NCI-H187 (cell line): ENCODE results near the gene ARID1B.
A peak's percentile ranks its signal among the peaks of the same experiment; 100 is the strongest.
"Not testable (repeated sequence)": the region's sequence is repeated elsewhere in the genome, so short reads cannot be mapped to it uniquely, and the experiment has no call there.

Experiments
- DNase-seq, 2 experiments: peaks; one replicate each; lab custom pipeline; 2025; lab: John Stamatoyannopoulos, UW

The ARID1B gene

DNA sequence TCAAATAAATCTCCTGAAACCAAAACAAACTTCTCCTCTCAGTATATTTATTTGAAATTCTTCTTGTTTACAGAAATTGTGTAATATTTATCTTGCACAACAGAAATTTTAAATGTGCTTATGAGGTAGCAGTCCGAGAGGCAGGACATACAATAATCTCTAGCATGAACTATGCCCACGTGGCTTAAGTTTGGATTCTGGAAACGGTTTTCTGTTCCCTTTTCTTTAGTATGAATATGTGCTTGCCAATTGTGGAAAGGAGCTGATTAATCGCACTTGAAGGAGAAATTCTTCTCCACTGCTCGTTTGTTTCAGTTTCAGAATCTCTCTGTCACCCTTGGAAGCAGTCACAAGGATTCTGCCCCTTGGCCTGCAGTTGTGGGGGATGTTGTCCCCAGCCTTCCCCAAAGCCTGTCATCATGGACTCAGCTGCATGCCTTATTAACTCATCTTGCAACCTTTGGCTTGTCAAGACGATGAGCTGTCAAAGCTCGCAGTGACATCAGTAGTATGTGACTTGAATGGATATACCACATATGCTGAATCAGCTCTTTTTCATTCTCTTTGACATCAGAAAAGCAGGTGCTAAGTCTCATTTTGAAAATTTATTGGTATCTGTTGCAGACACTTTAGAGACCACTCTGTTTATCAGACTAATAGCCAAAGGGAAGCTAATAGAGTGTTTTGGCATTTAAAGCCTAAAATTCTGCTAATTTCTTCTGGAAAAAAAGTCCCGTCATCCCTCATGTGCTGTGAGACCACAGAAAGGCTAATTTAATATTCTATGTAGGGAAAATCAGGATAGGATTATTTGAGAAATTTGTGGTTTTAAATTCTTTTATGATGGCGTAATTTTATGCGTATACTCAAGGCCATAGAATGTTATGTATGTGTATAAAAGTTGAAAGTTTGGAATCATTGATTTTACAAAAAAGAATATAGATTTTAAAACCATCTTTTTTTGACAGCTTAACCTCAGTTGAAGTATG, 186.8 kb downstream of the ARID1B start:
- DNase-seq = no peak

DNA sequence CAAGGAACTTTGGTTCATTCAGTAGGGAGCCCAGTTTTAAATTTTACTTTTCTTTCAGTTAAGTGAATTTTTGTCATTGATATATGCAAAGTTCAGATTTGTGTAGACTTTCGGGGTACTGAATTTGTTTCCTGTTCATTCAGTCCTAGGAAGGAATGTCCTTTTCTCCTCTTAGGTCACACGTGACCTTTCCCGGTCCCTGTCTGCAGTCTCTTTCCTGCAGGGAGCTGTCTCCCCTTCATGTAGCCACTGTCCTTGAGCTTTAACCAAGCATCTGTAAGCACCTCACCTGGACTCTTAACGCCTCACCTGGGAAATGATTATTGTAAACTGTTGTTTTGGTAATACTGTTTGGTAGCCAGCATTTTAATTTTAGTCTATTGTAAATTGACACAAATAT, 190.7 kb downstream of the ARID1B start:
- no peak for DNase-seq

DNA sequence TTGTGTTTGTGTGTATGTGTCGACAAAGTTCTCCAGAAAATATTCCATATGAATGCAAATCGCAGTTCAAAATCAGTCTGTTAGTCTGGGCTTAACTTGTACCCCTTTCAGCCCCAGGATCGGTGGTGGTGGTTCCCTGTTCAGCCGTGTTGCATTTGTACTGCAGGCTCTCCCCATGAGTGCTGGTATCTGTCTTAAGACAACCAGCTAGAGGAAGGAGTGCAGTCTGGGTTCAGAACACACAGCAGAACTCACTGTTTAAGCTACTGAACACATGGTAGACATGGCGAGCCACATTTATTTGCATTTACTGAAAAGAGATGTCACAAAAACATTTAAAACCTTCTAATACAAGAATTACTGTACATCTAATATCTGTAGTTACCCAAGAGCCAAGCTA, 192.1 kb downstream of the ARID1B start:
- DNase-seq = no peak

DNA sequence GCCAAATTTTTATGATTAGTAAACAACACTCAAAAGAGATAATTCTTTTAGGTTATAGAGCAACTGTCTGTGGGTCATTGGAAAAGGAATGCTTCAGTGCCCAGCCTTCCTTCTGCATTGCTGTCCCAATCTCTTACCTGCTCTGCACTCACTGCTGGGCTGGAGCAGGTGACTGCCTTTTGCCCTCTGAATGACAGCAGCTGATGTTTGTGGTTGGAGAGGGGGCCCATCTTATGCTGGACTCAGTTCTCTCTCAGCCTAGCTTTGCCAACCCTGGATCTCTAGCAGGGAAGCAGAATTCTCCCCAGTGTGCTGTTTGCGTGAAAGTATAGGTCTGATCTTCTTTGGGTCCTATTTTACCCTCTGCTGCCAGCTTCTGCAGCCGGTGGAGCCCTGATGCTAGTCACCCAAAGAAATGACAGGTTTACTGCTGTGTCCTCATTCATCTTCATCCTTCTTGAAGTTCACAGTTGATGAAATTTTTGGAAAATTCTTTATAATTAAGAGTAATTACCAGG, 193.5 kb downstream of the ARID1B start:
- no peak for DNase-seq

DNA sequence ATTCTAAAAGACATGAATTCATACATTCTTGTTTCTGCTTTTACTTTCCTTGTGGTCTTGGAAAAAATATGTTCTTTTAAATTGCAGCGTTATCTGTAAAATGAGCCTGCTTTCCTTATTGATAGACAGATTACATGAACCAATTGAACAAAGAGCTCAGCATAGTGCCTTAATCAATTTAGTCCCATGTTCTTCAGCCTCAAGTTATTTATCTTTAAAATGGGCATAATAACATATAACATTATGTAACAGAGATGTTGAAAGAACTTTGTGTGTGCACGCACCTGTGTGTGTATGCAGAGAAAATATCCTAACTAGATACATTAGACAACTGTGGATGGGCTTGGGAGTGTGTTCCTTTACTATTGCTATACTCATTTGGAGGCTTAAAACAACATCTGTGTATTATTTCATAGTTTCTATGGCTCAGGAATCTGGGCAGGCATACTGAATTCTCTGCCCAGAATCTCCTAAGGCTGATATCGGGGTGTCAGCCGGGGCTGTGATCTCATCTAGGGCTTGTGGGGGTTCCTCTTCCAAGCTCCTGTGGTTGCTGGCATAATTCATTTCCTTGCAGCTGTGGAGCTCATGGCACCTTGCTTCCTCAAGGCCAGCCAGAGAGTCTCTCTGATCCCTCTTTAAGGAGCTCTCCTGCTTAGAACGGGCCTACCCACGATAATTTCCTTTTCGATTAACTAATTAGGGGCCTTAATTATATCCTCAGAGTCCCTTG, 194.1 kb downstream of the ARID1B start:
- DNase-seq = no peak

DNA sequence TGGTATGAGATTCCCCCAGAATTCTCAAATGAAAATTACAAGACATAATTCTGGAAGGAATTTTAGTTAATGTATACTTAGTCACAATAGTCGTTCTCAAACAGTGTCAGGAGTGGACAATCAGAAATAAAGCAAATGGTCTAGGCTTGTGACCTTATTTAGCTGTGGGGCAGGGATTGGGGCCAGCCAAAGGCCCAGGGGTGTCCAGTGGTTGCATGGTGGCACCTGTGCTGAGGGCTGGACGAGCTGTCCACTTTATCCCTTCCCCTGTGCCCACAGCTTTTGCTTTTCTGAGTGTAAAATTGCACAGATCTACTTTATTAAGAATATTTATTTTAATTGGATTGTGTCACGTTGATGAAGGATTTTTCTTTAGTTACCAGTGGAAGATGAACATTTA, 195.0 kb downstream of the ARID1B start:
- no peak for DNase-seq

DNA sequence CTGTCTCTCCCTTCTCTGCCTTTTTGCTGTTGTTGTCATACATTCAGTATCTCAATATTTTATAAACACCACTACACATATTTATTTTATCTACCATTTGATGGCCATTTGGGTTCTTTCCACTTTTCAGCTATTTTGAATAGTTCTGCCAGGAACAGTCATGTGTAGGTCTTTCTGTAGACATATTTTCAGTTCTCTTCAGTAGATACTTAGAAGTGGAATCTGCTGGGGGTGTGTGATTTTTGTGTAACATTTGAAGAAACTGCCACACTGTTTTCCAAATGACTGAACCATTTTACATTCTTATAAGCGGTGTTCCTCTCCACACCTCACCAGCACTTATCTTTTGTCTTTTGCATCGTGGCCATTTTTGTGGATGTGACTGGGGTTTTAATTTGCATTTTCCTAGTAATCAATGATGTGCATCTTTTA, 197.7 kb downstream of the ARID1B start:
- no peak for DNase-seq

DNA sequence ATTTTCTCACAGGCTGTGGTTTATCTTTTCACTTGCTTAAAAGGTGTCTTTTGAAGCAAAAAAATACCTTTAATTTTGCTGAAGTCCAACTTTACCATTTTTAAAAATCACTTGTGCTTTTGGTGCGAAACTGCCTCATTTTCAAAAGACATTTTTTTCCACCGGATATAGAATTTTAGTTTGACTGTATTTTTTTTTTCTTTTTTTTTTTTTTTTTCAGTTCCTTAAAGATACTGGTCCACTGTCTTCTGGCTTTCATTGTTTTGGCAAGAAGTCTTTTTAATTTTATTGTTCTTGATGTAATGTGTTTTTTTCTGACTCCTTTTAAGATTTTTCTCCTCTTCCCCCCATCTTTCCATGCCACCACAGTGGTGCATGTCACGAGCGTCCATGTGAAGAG, 198.2 kb downstream of the ARID1B start:
- no peak for DNase-seq

DNA sequence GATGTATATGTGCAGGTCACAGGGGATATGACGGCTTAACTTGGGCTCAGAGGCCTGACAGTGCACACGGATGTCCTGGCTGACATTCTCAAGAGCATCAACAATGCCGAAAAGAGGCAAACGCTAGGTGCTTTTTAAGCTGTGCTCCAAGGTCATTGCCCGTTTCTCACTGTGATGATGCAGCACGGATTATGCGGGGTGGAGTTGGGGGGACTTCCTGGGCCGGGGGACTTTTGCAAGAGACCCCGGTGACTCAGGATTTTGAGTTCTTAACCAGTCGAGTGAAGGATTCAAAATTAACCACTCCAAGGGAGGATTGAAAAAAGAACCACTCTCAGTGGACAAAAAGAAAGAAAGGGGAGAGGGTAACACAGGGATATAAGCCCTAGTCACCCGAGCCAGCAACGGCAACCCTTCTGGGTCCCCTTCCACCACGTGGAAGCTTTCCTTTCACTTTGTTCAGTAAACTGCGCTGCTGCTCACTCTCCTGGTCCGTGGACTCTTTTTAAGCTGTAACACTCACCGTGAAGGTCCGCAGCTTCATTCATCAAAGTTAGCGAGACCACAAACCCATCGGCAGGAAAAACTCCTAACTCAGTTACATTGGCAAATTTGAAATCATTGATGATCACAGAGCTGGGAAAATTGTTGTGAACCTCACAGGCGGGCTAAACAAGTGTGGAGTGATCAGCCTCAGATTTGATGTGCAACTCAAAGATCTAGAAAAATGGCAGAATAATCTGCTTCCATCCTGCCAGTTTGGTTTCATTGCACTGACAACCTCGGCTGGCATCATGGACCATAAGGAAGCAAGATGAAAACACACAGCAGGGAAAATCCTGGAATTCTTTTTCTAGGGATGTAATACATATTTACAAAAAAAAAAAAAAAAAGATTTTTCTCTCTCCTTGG, 199.3 kb downstream of the ARID1B start:
- peak in 1 of 2 experiments; percentile 59 for DNase-seq

DNA sequence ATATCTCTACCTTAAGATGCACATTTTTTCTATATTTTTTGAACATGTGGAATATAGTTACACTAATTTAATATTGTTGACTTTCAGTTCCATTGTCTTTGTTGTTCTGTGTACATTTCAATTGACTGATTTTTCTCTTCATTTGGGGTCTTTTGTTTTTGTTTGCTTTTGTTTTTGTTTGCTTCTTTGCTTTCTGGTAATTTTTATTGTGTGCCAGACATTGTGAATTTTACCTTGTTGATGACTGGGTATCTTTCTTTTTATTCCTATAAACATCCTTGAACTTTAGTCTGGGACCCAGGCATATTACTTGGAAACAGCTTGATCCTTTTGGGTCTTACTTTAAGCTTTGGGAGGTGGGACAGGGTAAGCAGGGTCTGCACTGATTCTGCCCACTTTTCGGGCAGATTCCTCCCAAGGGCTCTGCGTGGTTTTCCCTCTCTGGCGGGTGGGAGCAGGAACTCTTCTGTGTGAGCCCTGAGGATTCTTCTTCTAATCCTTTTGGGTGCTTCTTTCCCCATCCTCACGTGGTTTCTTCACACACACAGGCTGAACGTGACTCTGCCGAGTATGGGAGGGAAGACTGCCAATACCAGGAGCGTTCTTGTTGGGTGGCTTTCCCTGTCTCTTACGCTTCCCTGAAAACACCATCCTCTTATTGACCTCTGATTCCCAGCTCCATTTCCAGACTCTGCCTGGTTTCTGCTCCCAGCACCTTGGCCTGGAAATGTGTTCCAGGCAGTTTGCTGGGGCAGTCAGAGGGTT, 200.5 kb downstream of the ARID1B start:
- peak; percentile 20 to 55 for DNase-seq

DNA sequence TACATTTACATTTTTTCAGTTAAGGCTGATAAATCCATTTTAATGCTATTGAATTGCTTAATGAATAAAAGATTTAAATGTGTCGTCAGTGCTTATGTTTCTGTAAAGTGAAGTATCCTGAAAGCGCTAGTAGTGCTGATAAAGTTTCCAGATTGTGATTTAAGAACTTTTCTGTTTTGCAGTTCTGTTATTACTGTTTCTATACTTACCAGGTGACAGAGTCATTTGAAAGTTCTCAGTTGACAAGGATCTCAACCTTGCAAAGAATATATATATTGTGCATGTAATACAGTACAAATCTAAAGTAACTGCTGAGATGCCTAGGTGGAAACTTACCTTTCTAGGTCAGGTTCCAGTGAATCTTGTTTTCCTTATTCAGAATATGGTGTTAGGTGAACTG, 201.8 kb downstream of the ARID1B start:
- no peak for DNase-seq

DNA sequence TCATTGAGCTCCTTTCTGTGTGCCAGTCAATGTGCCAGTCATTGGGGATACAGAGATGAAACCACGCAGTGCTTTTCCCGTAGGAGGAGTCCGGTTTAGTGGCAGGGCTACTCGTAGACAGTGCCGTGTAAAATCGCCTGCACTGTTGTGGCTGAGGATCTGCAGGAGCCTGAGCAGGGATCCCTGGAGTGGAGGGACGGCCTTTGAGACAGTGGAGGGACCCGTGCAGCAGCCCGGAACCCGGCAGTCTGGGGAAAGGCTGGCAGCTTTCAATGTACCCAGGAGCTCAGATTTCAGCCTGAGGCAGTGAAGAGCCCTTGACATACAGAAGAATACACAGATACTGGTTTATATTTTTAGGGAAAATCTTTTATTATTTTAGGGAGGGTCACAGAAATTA, 203.3 kb downstream of the ARID1B start:
- DNase-seq = peak; percentile 29 to 85

DNA sequence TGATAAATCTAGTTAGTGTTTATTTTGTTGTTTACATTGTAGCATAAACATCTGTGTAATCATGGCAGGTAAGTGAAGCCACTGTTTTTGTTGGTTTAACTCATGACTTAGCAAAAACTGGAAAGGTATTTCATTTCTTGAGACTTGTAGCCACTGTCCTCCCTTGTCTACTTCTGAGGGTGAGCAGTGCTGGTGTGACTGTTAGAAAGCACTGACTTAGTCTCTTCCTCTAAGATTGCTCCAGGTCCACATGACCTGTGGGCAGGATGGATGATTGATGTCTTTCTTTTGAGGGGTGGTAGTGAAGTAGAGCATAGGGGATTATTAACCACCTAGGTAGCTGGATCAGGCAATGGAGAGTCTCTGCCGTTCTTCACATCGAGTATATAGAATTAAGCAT, 203.8 kb downstream of the ARID1B start:
- no peak for DNase-seq

DNA sequence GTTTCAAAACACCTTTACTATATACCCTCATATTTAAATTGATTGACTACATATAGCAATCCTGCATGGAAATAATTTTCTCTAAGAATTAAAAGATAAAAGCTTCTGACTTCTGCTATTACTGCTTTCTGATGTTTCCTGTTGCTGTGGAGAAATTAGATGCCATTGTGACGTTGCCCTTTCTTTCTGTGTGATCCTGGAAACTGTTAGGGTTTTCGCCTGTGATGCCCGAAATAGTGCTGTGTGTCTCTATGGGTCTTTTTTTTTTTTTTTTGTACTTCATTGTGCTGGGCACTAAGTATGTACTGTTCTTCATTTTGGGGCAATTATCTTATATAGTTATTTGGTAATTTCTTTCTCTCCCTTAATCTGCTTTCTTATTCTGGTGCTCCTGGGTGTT, 205.0 kb downstream of the ARID1B start:
- no peak for DNase-seq

DNA sequence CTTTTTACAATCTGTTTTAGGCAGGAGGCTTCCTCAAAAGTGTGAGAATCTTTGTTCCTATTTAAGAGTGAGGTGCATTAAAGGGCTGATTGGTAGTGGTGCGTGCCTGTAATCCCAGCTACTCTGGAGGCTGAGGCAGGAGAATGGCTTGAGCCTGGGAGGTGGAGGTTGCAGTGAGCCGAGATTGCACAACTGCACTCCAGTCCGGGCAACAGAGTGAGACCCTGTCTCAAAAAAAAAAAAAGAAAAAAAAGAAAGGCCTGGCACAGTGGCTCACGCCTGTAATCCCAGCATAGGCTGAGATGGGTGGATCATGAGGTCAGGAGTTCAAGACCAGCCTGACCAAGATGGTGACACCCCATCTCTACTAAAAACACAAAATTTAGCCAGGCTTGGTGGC, 205.7 kb downstream of the ARID1B start:
- not testable (repeated sequence) for DNase-seq

DNA sequence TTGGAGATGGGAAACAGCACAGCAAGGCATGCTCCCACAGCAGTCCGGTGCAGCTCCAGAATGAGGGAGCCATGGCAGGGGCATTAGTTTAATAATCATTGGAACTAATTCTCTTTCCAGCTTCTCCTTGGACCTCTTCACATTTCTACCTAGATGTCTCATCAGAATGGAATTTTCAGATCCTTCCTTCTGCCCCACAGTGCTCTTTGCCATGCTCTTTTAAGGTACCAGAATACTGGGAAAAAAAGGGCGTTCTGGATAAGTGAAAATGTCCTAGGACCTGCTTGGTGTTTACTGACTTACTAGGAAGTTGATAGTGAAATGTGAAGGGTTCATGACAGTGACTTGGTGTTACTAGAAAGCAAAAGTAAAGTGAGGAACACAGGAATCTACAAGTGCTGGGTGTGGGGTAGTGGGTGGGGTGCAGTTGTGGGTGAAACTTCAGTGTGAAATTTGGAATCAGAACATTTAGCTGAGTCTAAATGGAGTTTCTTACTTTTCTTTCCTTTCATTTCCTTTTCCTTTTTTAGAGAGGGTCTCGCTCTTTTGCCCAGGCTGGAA, 207.1 kb downstream of the ARID1B start:
- no peak for DNase-seq

DNA sequence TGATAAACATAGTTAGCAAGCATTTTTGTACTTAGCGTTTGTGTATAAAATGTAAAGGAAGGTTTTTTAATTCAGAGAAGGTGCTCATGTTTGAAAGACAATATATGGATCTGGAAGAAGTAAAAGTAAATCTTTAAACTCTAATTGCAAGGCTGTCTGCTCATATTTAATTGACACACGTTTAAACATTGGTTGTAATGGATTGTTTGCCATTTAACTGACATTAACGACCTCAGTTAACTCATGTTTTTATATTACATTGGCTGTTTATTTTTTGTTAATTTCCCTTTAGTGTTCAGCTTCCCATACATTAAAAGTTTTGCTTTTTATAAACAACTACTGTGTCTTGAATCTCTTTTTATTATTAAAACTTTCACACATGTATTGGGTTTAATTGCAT, 208.1 kb downstream of the ARID1B start:
- DNase-seq = no peak

DNA sequence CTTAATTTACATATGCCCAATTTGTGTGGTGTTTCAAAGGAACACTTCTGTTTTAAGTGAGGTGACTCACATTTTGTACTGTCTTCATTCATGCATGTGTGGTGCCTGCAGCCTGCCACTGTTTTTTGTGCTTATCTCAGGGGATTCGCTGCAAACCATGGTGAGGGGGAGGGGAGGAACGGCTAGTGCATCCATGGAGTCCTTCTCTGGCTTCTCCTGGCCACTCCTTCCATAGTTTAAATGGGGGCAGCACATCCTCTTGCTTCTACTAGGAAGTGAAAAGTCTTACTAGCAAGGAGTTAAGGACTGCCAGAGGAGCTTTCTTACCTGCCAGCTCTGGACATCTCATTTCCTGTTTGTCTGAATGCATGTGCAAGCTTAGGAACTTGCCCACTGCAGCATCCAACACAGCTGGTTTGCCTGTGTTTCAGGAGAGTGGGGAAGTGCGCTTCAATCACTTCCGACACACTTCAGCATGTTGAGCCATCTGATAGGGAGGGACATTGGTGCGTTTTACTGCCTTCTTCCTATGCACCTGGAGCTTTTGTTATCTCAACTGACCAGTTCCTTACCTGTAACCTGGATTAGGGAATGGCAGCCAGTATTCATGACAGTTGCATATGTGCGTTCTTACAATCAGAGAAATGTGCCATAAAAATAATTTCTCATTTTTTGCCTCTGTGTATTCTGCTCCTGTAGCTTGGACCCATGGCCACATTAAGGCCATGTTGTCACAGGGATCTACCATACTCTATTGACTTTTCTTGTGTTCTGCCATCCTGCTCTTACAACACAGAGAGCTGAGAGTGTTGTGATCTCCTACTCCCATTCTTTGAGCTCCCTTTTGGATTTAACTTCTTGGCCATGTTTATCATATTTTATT, 211.3 kb downstream of the ARID1B start:
- DNase-seq = peak; percentile 8 to 16

DNA sequence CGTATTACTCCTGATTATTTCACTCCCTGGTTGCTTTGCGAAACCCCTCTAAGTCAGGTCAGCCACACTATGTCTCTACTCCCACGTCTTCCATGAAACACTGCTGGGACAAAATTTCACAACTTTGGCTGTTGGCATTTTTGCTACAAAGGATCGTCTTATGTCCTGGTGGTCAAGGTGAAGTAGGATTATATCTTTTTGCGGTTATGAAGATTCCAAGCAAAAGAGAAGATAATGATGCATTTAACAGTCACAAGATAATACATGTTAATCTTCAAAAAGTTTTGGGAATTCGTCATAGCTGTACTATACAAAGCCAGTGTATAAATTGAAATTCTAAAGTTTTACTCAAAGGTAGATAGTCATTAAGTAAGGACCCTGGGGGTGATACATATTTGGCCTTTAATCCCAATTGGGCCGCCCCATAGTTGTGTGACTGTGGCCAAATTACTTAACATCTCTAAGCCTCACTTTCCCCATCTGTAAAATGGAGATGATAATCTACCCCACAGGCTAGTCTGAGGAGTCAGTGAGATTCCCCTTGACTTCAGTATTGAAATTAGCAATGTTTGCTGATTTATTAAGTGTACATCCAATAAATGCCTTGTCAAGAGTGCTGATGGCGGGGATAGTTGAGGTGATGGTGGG, 212.1 kb downstream of the ARID1B start:
- no peak for DNase-seq
